Tibial nerve (tissue), 4 donors: ENCODE data around the gene SECTM1. TPM values are rescaled to one million over a fixed set of nuclear protein-coding genes. Genes with fewer than 3 reads are reported as not detected.

Experiments
- DNase-seq, 2 donors: peaks; one replicate each; pipeline ENCODE4 v3.0.0-alpha.2; 2019; ENCODE audit warnings: low spot score in 2 of 2
- H3K27ac ChIP-seq, 4 donors: fragments of 200-600 bp; sonication (generic) in 3 of 4; one replicate each; pipeline ENCODE4 v1.5.1; 2017 to 2019; ENCODE audit warnings: mild to moderate bottlenecking in 1 of 4
- H3K27me3 ChIP-seq, 2 donors: fragments of 200-600 bp; sonication (generic) in 1 of 2; one replicate each; pipeline versions ENCODE4 v1.5.1 to v1.6.0; 2017 to 2019
- H3K36me3 ChIP-seq, 3 donors: fragments of 200-600 bp; sonication (generic); one replicate each; pipeline ENCODE4 v1.5.1; 2018 to 2019
- H3K4me1 ChIP-seq, 4 donors: fragments of 200-600 bp; sonication (generic) in 3 of 4; one replicate each; pipeline ENCODE4 v1.5.1; 2017 to 2019
- H3K4me3 ChIP-seq, 4 donors: fragments of 200-600 bp; sonication (generic) in 3 of 4; one replicate each; pipeline ENCODE4 v1.5.1; 2017 to 2019; ENCODE audit warnings: mild to moderate bottlenecking in 1 of 4, moderate library complexity in 1 of 4
- H3K9me3 ChIP-seq, 4 donors: fragments of 200-600 bp; sonication (generic) in 3 of 4; one replicate each; pipeline ENCODE4 v1.5.1; 2017 to 2019
- CTCF ChIP-seq, 5 experiments: fragments of 200-600 bp in 3 of 5; fragments of 450-650 bp in 2 of 5; sonication (generic) in 3 of 5; IDR thresholded peaks; one replicate each; pipeline ENCODE4 v1.5.1; 2016 to 2019; ENCODE audit warnings: antibody characterized with exemption in 5 of 5, mild to moderate bottlenecking in 3 of 5, moderate library complexity in 2 of 5
- EP300 ChIP-seq, 2 donors: sonication (generic); formaldehyde crosslinking; IDR thresholded peaks; one replicate each; pipeline ENCODE4 v1.6.1; 2017; ENCODE audit warnings: antibody characterized with exemption in 2 of 2, mild to moderate bottlenecking in 1 of 2
- POLR2A ChIP-seq, 2 donors: fragments of 450-650 bp; IDR thresholded peaks; one replicate each; pipeline ENCODE4 v1.6.1; 2017; ENCODE audit warnings: antibody characterized with exemption in 2 of 2, mild to moderate bottlenecking in 2 of 2, moderate library complexity in 2 of 2
- WGBS, 2 donors: methylation state at CpG; one replicate each; pipeline ENCODE4 v1.1.5; 2018; 5-methylcytosine and 5-hydroxymethylcytosine counted together
- total RNA-seq, 4 donors: library from RNA; depleted of rRNA; stranded (reverse); fragments of >200 nt; gene quantifications; one replicate each; pipeline ENCODE4 v1.1.0, GENCODE V29; 2016

SECTM1 gene
- total RNA-seq, 4 donors from 2014 or later = 6.9 to 12.6 (median 11.3) TPM

GRCh38 chr17:82328994-82329507 lies 4.5 kb downstream of the SECTM1 start:
- 89 to 92% methylated on average over 11 to 15 of the region's 15 CpGs for WGBS, 2 donors
- Histone ChIP-seq H3K4me1 (peaks cover 0 to 37% (median 24%) of the 10 kb centered on the region in 4 donors), H3K4me3 (no peak overlapping the region), H3K9me3 (no peaks in the 10 kb centered on the region), H3K36me3 (no peaks in the 10 kb centered on the region), H3K27ac (peak overlapping the region in 1 of 4 donors; percentile 12), H3K27me3 (peaks cover 0 to 63% of the 10 kb centered on the region in 2 donors)
- TF ChIP-seq POLR2A (IDR thresholded peaks at IDR 0.05) = no peak
- no peak for TF ChIP-seq EP300 (IDR thresholded peaks at IDR 0.05)
- TF ChIP-seq CTCF (IDR thresholded peaks at IDR 0.05) = no peak
- DNase-seq = no peak

- Histone ChIP-seq H3K4me3 (no peak overlapping the region), H3K4me1 (peaks cover 0 to 30% (median 18%) of the 10 kb centered on the region in 4 donors), H3K36me3 (no peaks in the 10 kb centered on the region), H3K9me3 (no peaks in the 10 kb centered on the region), H3K27ac (no peak overlapping the region), H3K27me3 (peaks cover 0 to 56% of the 10 kb centered on the region in 2 donors)
- DNase-seq = no peak
- 64 to 73% methylated on average over 19 to 27 of the region's 28 CpGs for WGBS, 2 donors
- TF ChIP-seq POLR2A (IDR thresholded peaks at IDR 0.05) = no peak
- no peak for TF ChIP-seq CTCF (IDR thresholded peaks at IDR 0.05)
- TF ChIP-seq EP300 (IDR thresholded peaks at IDR 0.05) = no peak
These were observed 5.2 kb downstream of the SECTM1 start for GRCh38 chr17:82328141-82328993.

- H3K9me3 ChIP-seq = no peaks in the 10 kb centered on the region
- TF ChIP-seq CTCF (IDR thresholded peaks at IDR 0.05) (no peak), POLR2A (IDR thresholded peaks at IDR 0.05) (no peak), EP300 (IDR thresholded peaks at IDR 0.05) (no peak)
- H3K36me3 ChIP-seq = no peaks in the 10 kb centered on the region
- no peak overlapping the region for H3K27ac ChIP-seq
- H3K27me3 ChIP-seq = peaks cover 0 to 56% of the 10 kb centered on the region in 2 donors
- no peak for DNase-seq
- peaks cover 0 to 24% (median 12%) of the 10 kb centered on the region in 4 donors for H3K4me1 ChIP-seq
- WGBS, 2 donors = 65 to 76% methylated on average over 13 to 16 of the region's 16 CpGs
- no peak overlapping the region for H3K4me3 ChIP-seq
These were observed 5.8 kb downstream of the SECTM1 start for GRCh38 chr17:82327757-82328140.

- Histone ChIP-seq H3K4me1 (peaks cover 0 to 20% (median 7%) of the 10 kb centered on the region in 4 donors), H3K27ac (no peak overlapping the region), H3K4me3 (no peak overlapping the region), H3K9me3 (no peaks in the 10 kb centered on the region), H3K27me3 (peaks cover 0 to 53% of the 10 kb centered on the region in 2 donors), H3K36me3 (no peaks in the 10 kb centered on the region)
- no peak for DNase-seq
- TF ChIP-seq EP300 (IDR thresholded peaks at IDR 0.05) (no peak), CTCF (IDR thresholded peaks at IDR 0.05) (no peak), POLR2A (IDR thresholded peaks at IDR 0.05) (no peak)
- WGBS, 2 donors = 57 to 62% methylated on average over 15 of the region's 15 CpGs
These were observed 6.3 kb downstream of the SECTM1 start for GRCh38 chr17:82327289-82327688.
